ENCODE results near the gene ATP5F1B.

The ATP5F1B gene

DNA sequence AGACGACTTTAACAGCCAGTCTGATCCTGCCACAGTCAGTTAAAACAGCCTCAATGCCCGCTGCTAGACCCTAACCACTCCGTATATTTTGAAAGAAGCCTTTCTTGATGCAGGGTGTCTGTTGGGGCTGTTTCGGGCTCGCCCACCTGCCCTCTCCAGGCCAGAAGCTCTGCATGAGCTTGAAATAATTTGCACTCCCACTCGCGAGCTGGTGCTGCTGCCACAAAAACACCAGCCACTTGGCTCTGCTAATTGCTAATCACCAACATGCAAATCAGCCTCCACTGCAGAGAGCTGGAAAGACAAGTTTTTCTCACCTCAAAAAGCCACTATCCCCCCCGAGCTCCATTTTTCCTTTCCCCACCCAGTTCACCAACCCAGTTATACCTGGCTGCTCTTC is 31.2 kb downstream of the ATP5F1B start:
- no peak for DNase-seq

DNA sequence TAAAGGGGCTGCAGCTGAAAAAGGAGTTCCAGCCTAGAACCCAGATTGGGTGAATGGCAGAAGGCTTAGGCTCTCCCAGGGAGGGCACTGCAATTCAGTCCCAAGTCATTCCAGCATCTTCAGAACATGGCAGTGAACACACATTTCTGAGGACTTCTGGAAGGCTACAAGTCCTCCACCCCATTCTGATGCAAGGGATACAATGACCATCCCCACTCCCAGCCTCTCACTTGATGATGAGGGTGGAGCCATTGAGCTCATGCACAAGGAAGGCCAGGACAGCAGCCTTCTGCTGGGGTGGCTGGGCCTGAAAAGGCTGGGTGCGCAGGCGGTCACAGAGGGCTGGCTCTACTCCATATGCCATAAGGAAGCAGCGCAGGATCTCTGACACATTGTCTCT is 41.4 kb downstream of the ATP5F1B start:
- no peak for DNase-seq

DNA sequence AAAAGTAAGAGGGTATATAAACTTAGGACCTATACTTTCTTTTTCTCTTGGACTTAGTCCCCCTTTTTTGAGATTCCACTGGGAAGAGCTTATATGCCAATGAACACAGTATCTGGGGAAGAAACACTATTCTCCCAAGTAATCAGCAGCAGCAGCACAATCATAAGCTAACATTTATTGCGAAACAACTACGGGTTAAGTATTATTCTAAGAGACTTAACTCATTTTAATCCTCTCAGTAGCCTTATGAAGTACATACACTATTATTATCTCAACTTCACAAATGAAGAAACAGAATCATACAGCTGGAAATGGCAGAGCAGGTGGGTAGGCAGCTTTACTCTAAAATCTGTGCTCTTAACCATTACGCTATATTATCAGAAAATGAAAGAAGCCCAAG is 43.5 kb downstream of the ATP5F1B start:
- no peak for DNase-seq

DNA sequence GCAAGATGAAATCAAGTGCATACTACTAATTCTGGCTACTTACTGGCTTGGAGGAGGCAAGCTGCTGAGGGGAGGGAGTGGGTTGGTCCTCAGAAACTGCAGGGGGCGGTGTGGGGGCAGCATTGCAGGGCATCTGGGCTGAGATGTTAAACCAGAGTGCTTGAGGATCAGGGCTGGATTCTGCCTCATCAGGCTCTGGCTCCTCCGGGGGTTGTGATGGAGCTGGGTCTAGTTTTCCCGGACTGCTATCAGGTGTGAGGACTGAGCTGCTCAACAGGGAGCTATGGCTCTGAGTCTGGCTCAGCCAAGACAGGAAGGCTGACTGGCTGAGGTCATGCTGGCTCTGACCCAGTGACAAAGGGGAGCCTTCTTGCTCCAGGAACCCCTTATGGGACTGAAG is 44.3 kb downstream of the ATP5F1B start:
- no peak for DNase-seq

DNA sequence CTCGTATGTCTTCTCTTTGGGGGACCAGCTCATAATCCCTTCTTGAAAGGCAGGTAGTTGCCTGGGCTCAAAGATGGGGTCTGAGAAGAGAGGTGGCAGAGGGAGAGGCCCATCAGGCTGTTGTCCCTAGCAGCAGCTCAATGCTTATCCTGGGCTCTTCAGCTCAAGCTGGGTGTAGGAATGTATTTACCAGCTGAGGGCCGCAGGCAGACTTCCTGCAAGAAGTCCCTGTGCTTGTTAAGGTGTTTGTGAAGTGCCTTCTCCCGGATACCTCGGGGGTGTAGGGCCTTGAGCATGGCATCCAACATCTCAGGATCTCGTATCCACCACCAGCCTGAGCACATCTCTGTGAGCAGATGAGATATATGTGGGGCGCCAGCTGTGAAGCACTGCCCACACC is 45.0 kb downstream of the ATP5F1B start:
- no peak for DNase-seq

DNA sequence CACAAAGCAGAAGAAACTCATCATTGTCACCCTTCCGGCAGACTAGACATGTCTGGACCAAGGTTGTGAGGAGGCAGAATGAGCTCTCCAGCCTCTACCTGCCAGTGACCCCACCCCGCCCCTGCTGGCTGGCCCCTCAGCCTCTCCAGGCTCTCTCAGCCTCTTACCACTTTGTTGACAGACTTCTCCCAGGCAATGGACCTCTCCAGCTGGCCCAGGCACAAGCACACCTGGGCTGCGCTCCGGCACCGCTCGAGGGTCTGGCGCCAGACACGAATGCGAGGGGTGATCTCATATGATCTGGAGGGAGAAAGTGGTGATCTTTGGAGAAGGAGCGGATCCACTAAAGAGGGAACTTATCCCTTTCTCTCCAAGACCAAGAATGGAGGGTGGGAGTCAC is 46.0 kb downstream of the ATP5F1B start:
- no peak for DNase-seq

DNA sequence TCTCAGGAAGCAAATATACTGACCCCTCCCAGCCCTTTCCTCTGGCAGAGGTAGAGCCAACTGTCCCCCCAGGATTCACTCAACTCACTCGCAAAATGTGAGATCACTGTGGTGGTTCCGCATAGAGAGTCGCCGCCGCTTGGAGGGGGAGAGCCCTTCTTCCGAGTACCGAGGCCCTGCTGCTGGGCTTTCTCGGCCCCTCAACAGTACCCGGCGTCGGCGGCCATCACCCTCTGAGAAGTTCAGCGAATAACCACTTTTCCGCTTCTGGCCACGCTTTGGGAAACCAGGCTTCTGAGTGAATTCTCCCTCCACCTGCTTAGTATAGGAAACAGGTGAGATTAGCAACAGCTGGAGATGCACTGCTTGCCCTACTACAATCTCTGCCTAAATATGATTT is 46.7 kb downstream of the ATP5F1B start:
- DNase-seq, result no peak

DNA sequence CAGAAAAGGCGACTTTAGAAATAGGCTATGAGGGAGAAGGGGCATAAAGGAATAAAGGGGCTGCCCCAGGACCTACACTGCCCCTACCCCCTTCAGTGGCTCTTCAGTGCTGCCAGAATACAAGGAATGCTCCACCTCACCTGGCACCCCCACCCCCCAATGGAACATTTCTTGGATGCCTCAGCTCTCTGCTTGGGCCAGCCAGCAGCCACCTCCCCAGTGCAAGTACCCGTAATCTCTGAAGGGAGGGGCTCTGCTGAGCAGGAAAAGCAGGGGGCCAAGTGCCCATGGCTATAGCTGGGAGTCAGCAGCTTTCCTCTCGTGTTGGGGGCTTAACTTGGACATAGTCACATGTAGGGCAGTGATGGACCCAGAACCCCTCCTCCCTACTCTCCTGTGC is 49.0 kb downstream of the ATP5F1B start:
- no peak for DNase-seq

DNA sequence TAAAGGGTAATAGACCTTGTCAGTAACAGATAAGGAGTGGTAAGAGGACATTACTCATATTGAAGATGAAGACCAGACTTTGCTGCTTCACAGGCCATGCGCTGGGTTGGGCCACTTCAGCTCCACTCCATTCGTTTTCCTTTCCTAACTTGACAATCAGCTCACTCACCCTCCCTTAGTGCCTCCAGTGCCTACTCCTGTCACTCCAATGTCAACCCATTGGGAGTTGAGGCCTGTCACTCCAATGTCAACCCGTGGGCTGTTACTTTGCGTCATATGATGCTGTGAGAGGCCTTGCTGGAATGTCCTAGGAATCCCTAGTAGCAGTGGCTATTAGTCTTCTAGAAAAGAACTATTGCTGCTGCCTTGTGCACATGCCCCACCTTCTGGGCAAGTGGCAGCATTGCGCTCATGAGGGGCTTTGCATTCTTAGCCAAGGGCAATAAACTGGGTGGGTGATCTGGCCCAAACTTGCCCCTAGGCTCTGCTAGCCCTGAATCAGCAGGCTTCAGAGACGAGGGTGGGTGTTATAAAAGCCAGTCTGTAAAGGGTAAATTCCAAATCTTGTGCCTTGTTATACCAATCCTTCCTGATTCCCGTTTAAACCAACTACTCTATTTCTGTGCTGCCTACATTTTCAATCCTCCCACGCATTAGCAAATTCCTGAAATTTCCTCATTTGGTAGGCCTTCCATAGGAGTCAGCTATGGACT is 51.7 kb downstream of the ATP5F1B start:
- DNase-seq, result peak; percentile 48

DNA sequence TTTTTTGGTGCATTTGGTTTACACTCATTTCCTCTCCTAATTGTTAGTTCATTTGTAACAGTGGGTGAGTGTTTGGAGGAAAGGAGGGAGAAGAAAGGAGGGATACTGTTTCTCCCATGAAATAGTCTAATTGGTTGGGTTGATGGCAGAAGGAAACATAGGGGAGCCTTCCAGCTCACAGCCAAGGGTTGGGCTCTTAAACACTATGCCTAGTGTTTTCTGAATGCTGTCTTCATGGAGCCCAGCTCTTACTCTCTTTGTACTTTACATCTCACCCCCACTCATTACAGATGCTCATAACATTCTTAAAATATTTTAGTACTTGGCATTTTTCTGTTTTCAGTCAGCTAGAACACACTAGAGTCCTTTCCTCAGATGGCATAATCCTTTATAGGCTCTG is 53.8 kb downstream of the ATP5F1B start:
- no peak for DNase-seq

DNA sequence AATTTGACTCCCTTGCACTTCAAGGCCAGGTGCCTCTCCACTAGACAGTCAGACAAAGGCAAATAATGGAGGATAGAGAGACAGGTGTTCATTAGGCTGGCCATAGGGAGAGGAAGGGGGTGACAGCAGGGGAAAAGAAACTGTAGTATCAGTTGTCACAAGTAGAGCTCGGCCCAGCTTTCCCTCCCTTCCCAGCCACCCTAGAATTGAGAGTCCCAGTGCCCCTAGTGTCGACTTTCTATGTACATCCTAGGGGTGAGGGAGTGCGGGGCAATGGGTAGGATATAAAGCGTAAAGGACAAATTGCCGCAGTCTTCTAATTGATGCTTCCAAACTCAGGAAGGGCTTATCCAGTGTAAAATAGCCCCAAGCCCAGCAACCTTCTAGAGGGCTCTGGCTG is 54.7 kb downstream of the ATP5F1B start:
- DNase-seq, result no peak

DNA sequence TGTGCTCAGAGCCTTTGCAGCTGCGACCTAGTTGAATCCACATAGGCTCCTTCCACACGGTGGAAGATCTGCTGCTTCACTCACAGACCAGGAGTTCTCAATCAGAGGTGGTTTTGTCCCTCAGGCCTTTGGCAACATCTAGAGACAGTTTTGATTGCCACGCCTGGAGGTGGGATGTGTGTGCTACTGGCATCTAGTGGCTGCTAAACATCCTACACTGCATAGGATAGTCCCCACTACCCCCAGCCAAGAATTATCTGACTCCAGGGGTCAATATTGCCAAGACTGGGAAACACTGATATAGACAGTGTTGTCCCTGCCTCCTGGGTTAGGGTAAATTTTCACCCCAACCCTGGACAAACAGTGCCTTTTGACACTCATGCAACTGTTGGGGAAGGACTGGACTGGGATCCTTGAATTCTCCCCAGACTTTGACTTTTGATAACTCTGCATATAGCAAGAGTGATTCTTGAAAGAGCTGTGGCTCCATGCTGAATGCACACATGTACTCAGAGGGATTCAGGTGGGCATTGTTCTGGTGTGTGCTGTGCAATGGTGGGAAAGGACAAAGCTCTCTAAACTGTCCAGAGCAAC is 55.5 kb downstream of the ATP5F1B start:
- no peak for DNase-seq

DNA sequence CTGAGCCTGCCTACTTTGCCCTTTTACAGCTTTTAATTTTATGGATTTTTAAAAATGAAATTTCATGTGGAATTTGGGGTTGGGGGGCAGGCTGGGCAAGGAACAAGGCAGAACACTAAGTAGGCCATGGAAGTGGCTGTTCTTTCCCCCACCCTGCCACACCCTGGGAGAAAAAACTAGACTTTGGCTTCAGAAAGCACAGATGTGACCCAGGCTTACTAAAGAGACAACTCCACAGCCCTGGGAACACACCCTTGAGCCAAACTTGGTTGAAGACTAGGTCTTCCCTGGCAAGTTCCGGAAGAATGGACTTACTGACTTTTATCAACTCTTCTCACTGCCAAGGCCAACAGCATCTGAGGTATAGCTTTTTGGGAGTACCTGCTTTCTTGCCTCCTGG is 56.0 kb downstream of the ATP5F1B start:
- no peak for DNase-seq

All from T1000 (cell line).